ENCODE data around the gene EOLA1. TPM values are rescaled to one million over a fixed set of nuclear protein-coding genes. Genes with fewer than 3 reads are reported as not detected.

Gene EOLA1
- total RNA-seq, 1 experiment from 2014 or later, result 24.3 TPM

- peak overlapping the region; percentile 62 for H3K27ac ChIP-seq
- intact Hi-C loops (cut with micrococcal nuclease; ENCODE audit: unreplicated experiment), result loop anchor here (1.0 to 10.0 kb wide), 5 partner anchors 28 to 1155 kb away; partner anchors contain the start of genes IDS, MTM1 and MTMR1
- H3K4me1 ChIP-seq (replicated peaks; ENCODE audit: insufficient read depth), result peaks cover 8% of the 10 kb centered on the region
- ChIA-PET CTCF (interaction anchor here (1.2 to 2.3 kb wide), 4 partner anchors 27 to 400 kb away, joined by 3 to 23 read pairs (median 13); partner anchors contain the start of gene IDS), POLR2A (ENCODE audit: unreplicated experiment) (interaction anchor here (0.5 to 2.1 kb wide), 11 partner anchors 10 to 1155 kb away, joined by 4 to 104 read pairs (median 9); partner anchors contain the start of gene IDS)
- peak overlapping the region; percentile 66 for H3K4me2 ChIP-seq
- H3K9me3 ChIP-seq (ENCODE audit: insufficient read depth, low read depth), result no peaks in the 10 kb centered on the region
- H3K79me2 ChIP-seq (ENCODE audit: low read depth), result peaks cover 8% of the 10 kb centered on the region
- H3K36me3 ChIP-seq (ENCODE audit: low read depth), result no peaks in the 10 kb centered on the region
- H3K9me2 ChIP-seq (ENCODE audit: insufficient read depth), result no peaks in the 10 kb centered on the region
- no peaks in the 10 kb centered on the region for H4K20me1 ChIP-seq (ENCODE audit: insufficient read depth)
- peaks cover 6% of the 10 kb centered on the region; the same call in 1 of the 2 replicates for H3F3A ChIP-seq (ENCODE audit: insufficient read depth, low read depth)
- no peak for TF ChIP-seq CTCF (conservative IDR thresholded peaks at IDR 0.05)
- TF ChIP-seq EZH2 (IDR thresholded peaks at IDR 0.05; ENCODE audit: low read depth), result no peak
- DNase-seq, result peak; percentile 95
- peak overlapping the region; percentile 68 for H3K4me3 ChIP-seq
- BruUV-seq (replicated peaks), result no TSS peak
- H2AFZ ChIP-seq, result peak overlapping the region; percentile 70; the same call in 1 of the 2 replicates
- no peaks in the 10 kb centered on the region for H3K27me3 ChIP-seq (ENCODE audit: insufficient read depth, low read depth)
Observed at GRCh38 chrX:149539283-149540130, 1.3 kb upstream of the EOLA1 start.

GRCh38 chrX:149540131-149540620 lies 636 bp upstream of the EOLA1 start:
- Histone ChIP-seq H3K9me3 (ENCODE audit: insufficient read depth, low read depth) (no peaks in the 10 kb centered on the region), H3F3A (ENCODE audit: insufficient read depth, low read depth) (peaks cover 6% of the 10 kb centered on the region; the same call in 1 of the 2 replicates), H2AFZ (peak overlapping the region; percentile 89), H3K27me3 (ENCODE audit: insufficient read depth, low read depth) (no peaks in the 10 kb centered on the region), H3K9me2 (ENCODE audit: insufficient read depth) (no peaks in the 10 kb centered on the region), H3K4me3 (peak overlapping the region; percentile 81; the same call in 1 of the 2 replicates), H3K36me3 (ENCODE audit: low read depth) (no peaks in the 10 kb centered on the region), H3K4me2 (peak overlapping the region; percentile 91), H3K79me2 (ENCODE audit: low read depth) (peaks cover 8% of the 10 kb centered on the region), H3K27ac (peak overlapping the region; percentile 72), H4K20me1 (ENCODE audit: insufficient read depth) (no peaks in the 10 kb centered on the region), H3K4me1 (replicated peaks; ENCODE audit: insufficient read depth) (peaks cover 8% of the 10 kb centered on the region)
- ChIA-PET CTCF (interaction anchor here (1.2 to 2.3 kb wide), 4 partner anchors 28 to 400 kb away, joined by 3 to 23 read pairs (median 13); partner anchors contain the start of gene IDS), POLR2A (ENCODE audit: unreplicated experiment) (interaction anchor here (0.5 to 2.1 kb wide), 10 partner anchors 28 to 634 kb away, joined by 3 to 104 read pairs (median 11); partner anchors contain the start of genes EOLA2 and IDS)
- no TSS peak for BruUV-seq (replicated peaks)
- TF ChIP-seq EZH2 (IDR thresholded peaks at IDR 0.05; ENCODE audit: low read depth), result no peak
- TF ChIP-seq CTCF (conservative IDR thresholded peaks at IDR 0.05), result no peak
- DNase-seq, result peak; percentile 84 to 86
- intact Hi-C loops (cut with micrococcal nuclease; ENCODE audit: unreplicated experiment), result loop anchor here (1.0 to 10.0 kb wide), 3 partner anchors 29 to 1155 kb away; partner anchors contain the start of genes MTM1 and MTMR1

- ChIA-PET CTCF (no interaction called here), POLR2A (ENCODE audit: unreplicated experiment) (interaction anchor here (0.6 kb wide), 2 partner anchors 70 to 149 kb away, joined by 5 to 6 read pairs; no protein-coding TSS in a partner anchor)
- peaks cover 8% of the 10 kb centered on the region for H3K79me2 ChIP-seq (ENCODE audit: low read depth)
- H3K4me3 ChIP-seq, result peak overlapping the region; percentile 81
- no TSS peak for BruUV-seq (replicated peaks)
- peaks cover 8% of the 10 kb centered on the region for H3K4me1 ChIP-seq (replicated peaks; ENCODE audit: insufficient read depth)
- H3K36me3 ChIP-seq (ENCODE audit: low read depth), result no peaks in the 10 kb centered on the region
- no peak for DNase-seq
- intact Hi-C loops (cut with micrococcal nuclease; ENCODE audit: unreplicated experiment), result loop anchor here (10.0 kb wide), 2 partner anchors 1023 to 1153 kb away; partner anchors contain the start of genes MTM1 and MTMR1
- H3K9me2 ChIP-seq (ENCODE audit: insufficient read depth), result no peaks in the 10 kb centered on the region
- H3K27me3 ChIP-seq (ENCODE audit: insufficient read depth, low read depth), result no peaks in the 10 kb centered on the region
- H3K9me3 ChIP-seq (ENCODE audit: insufficient read depth, low read depth), result no peaks in the 10 kb centered on the region
- peak overlapping the region; percentile 89 for H2AFZ ChIP-seq
- peaks cover 6% of the 10 kb centered on the region; the same call in 1 of the 2 replicates for H3F3A ChIP-seq (ENCODE audit: insufficient read depth, low read depth)
- peak overlapping the region; percentile 91 for H3K4me2 ChIP-seq
- H3K27ac ChIP-seq, result peak overlapping the region; percentile 72
- no peak for TF ChIP-seq CTCF (conservative IDR thresholded peaks at IDR 0.05)
- TF ChIP-seq EZH2 (IDR thresholded peaks at IDR 0.05; ENCODE audit: low read depth), result no peak
- H4K20me1 ChIP-seq (ENCODE audit: insufficient read depth), result no peaks in the 10 kb centered on the region
Observed at GRCh38 chrX:149541521-149542047, 772 bp downstream of the EOLA1 start.
